Astrocyte (in vitro differentiated cells and primary cell): ENCODE measurements around the gene RGS17. TPM values are rescaled to one million over a fixed set of nuclear protein-coding genes. Genes with fewer than 3 reads are reported as not detected.

Experiments used
- DNase-seq: peaks from one replicate; pipeline ENCODE4 v3.0.0-alpha.2; 2010; ENCODE audit warnings: low read depth
- FAIRE-seq: peaks from 2 replicates; lab custom pipeline; 2011; peaks lifted over from hg19 to GRCh38; lab: Jason Lieb, UNC
- H2AFZ ChIP-seq: 2 replicates; pipeline ENCODE4 v1.6.0; 2012; ENCODE audit warnings: low read depth, low read length, inconsistent platforms
- H3K27ac ChIP-seq: 2 replicates; pipeline ENCODE4 v1.5.1; 2011; ENCODE audit warnings: low read depth, low read length, inconsistent platforms
- H3K27me3 ChIP-seq: 2 replicates; pipeline ENCODE4 v1.6.0; 2011; ENCODE audit warnings: low read length, inconsistent platforms; ENCODE audit not compliant: insufficient read depth
- H3K36me3 ChIP-seq: 2 replicates; pipeline ENCODE4 v1.5.1; 2011; ENCODE audit warnings: low read length, inconsistent platforms; ENCODE audit not compliant: insufficient read depth
- H3K4me1 ChIP-seq: 2 replicates; pipeline ENCODE4 v1.5.1; 2011; ENCODE audit warnings: low read length, inconsistent platforms; ENCODE audit not compliant: insufficient read depth
- H3K4me2 ChIP-seq: 2 replicates; pipeline ENCODE4 v1.6.0; 2012; ENCODE audit warnings: low read length, inconsistent platforms
- H3K4me3 ChIP-seq: 2 replicates; pipeline ENCODE4 v1.5.1; 2011; ENCODE audit warnings: low read depth, mild to moderate bottlenecking, low read length, inconsistent platforms; ENCODE audit not compliant: insufficient read depth
- H3K79me2 ChIP-seq: 2 replicates; pipeline ENCODE4 v1.6.0; 2012; ENCODE audit warnings: mild to moderate bottlenecking, low read length, inconsistent platforms; ENCODE audit not compliant: insufficient read depth
- H3K9ac ChIP-seq: 2 replicates; pipeline ENCODE4 v1.6.0; 2012; ENCODE audit warnings: mild to moderate bottlenecking, low read length, inconsistent platforms
- H3K9me3 ChIP-seq: 2 replicates; pipeline ENCODE4 v1.5.1; 2012; ENCODE audit warnings: low read depth, mild to moderate bottlenecking, low read length, inconsistent platforms; ENCODE audit not compliant: insufficient read depth
- H4K20me1 ChIP-seq: 2 replicates; pipeline ENCODE4 v1.6.0; 2012; ENCODE audit warnings: low read length, inconsistent platforms; ENCODE audit not compliant: insufficient read depth
- H3K27ac Mint-ChIP-seq: one replicate; pipeline ENCODE4 v1.8.0; 2021; ENCODE audit warnings: mild to moderate bottlenecking, mixed read lengths; ENCODE audit not compliant: unreplicated experiment
- H3K27me3 Mint-ChIP-seq: one replicate; pipeline ENCODE4 v1.8.0; 2021; ENCODE audit warnings: low read depth, mixed read lengths; ENCODE audit not compliant: unreplicated experiment
- H3K36me3 Mint-ChIP-seq: one replicate; pipeline ENCODE4 v1.8.0; 2021; ENCODE audit warnings: low read depth, mixed read lengths; ENCODE audit not compliant: unreplicated experiment
- H3K4me1 Mint-ChIP-seq: one replicate; pipeline ENCODE4 v1.8.0; 2021; ENCODE audit warnings: low read depth, mixed read lengths; ENCODE audit not compliant: unreplicated experiment
- H3K4me3 Mint-ChIP-seq: one replicate; pipeline ENCODE4 v1.8.0; 2021; ENCODE audit warnings: mild to moderate bottlenecking, moderate library complexity, mixed read lengths; ENCODE audit not compliant: unreplicated experiment
- H3K9me3 Mint-ChIP-seq: one replicate; pipeline ENCODE4 v1.8.0; 2021; ENCODE audit warnings: mild to moderate bottlenecking, mixed read lengths; ENCODE audit not compliant: unreplicated experiment
- CTCF ChIP-seq: IDR thresholded peaks from 2 replicates; pipeline ENCODE4 v1.5.1; 2011; ENCODE audit warnings: low read depth, mild to moderate bottlenecking, inconsistent platforms, low read length, moderate library complexity; ENCODE audit not compliant: insufficient read depth
- EZH2 ChIP-seq: IDR thresholded peaks from 2 replicates; pipeline ENCODE4 v1.6.1; 2012; ENCODE audit warnings: mild to moderate bottlenecking, low read length, inconsistent platforms; ENCODE audit not compliant: insufficient read depth
- total RNA-seq: library from RNA; stranded (reverse); gene quantifications from 2 replicates; pipeline ENCODE4 v1.2.1, GENCODE V29; 2021

Gene RGS17
- total RNA-seq, 1 donor from 2014 or later = 3.4 TPM

- Histone ChIP-seq H3K27me3 (no peaks in the 10 kb centered on the region), H3K9me3 (no peaks in the 10 kb centered on the region), H3K79me2 (no peaks in the 10 kb centered on the region), H3K27ac (no peak overlapping the region), H3K36me3 (no peaks in the 10 kb centered on the region), H2AFZ (no peak overlapping the region), H3K4me1 (peaks cover 8% of the 10 kb centered on the region), H3K9ac (no peak overlapping the region), H3K4me3 (no peak overlapping the region), H4K20me1 (no peaks in the 10 kb centered on the region), H3K4me2 (no peak overlapping the region)
- peaks cover 19% of the 10 kb centered on the region for H3K4me1 Mint-ChIP-seq
- no peaks in the 10 kb centered on the region for H3K9me3 Mint-ChIP-seq
- no peaks in the 10 kb centered on the region for H3K36me3 Mint-ChIP-seq
- DNase-seq (peak; percentile 32), FAIRE-seq (no peak)
- H3K27me3 Mint-ChIP-seq = no peaks in the 10 kb centered on the region
- TF ChIP-seq CTCF (no peak), EZH2 (no peak)
- no peak overlapping the region for H3K27ac Mint-ChIP-seq
- no peak overlapping the region for H3K4me3 Mint-ChIP-seq
Observed at GRCh38 chr6:153170511-153170910, 39.4 kb upstream of the RGS17 start.

GRCh38 chr6:153167907-153168306 lies 36.8 kb upstream of the RGS17 start:
- Histone ChIP-seq H3K9me3 (no peaks in the 10 kb centered on the region), H3K9ac (peak overlapping the region; percentile 58), H2AFZ (no peak overlapping the region), H3K4me3 (peak overlapping the region; percentile 39), H4K20me1 (no peaks in the 10 kb centered on the region), H3K27ac (peak overlapping the region; percentile 85), H3K4me2 (peak overlapping the region; percentile 82), H3K79me2 (no peaks in the 10 kb centered on the region), H3K27me3 (no peaks in the 10 kb centered on the region), H3K36me3 (no peaks in the 10 kb centered on the region), H3K4me1 (peaks cover 8% of the 10 kb centered on the region)
- no peaks in the 10 kb centered on the region for H3K9me3 Mint-ChIP-seq
- H3K27ac Mint-ChIP-seq = peak overlapping the region; percentile 83
- H3K36me3 Mint-ChIP-seq = no peaks in the 10 kb centered on the region
- no peak overlapping the region for H3K4me3 Mint-ChIP-seq
- no peak for FAIRE-seq
- TF ChIP-seq EZH2 = no peak
- no peak for TF ChIP-seq CTCF
- DNase-seq = no peak
- H3K27me3 Mint-ChIP-seq = no peaks in the 10 kb centered on the region
- H3K4me1 Mint-ChIP-seq = peaks cover 19% of the 10 kb centered on the region

- Mint-ChIP-seq H3K36me3 (no peaks in the 10 kb centered on the region), H3K27me3 (no peaks in the 10 kb centered on the region), H3K4me1 (peaks cover 19% of the 10 kb centered on the region), H3K9me3 (no peaks in the 10 kb centered on the region), H3K4me3 (no peak overlapping the region), H3K27ac (peak overlapping the region; percentile 83)
- H3K79me2 ChIP-seq = no peaks in the 10 kb centered on the region
- H2AFZ ChIP-seq = peak overlapping the region; percentile 40
- H3K4me2 ChIP-seq = peak overlapping the region; percentile 82
- FAIRE-seq (peak; percentile 50), DNase-seq (peak; percentile 87)
- H3K36me3 ChIP-seq = no peaks in the 10 kb centered on the region
- no peaks in the 10 kb centered on the region for H4K20me1 ChIP-seq
- TF ChIP-seq CTCF (no peak), EZH2 (no peak)
- H3K4me3 ChIP-seq = peak overlapping the region; percentile 39
- H3K27me3 ChIP-seq = no peaks in the 10 kb centered on the region
- H3K4me1 ChIP-seq = peaks cover 8% of the 10 kb centered on the region
- H3K9ac ChIP-seq = peak overlapping the region; percentile 58
- no peaks in the 10 kb centered on the region for H3K9me3 ChIP-seq
- H3K27ac ChIP-seq = peak overlapping the region; percentile 85
Observed at GRCh38 chr6:153167061-153167891, 36.2 kb upstream of the RGS17 start.
